IMR-90 (cell line): ENCODE data around the gene ATP11A. TPM values are rescaled to one million over a fixed set of nuclear protein-coding genes. Genes with fewer than 3 reads are reported as not detected.

Source experiments
- ATAC-seq: fragments of 200-7000 bp; cut with Tn5 transposase; 2 replicates; pipeline ENCODE4 v1.9.1; 2020; ENCODE audit warnings: low read depth, mild to moderate bottlenecking, moderate library complexity
- BruUV-seq: library from RNA; stranded (reverse); fragments of 400-500 nt; replicated peaks from 2 replicates; lab custom pipeline; 2021; lab: Mats Ljungman, UMichigan
- CTCF ChIA-PET: fragments of 300-600 bp; formaldehyde crosslinking; extraction: SDS; loops from one replicate; lab custom pipeline; 2021; ENCODE audit warnings: antibody characterized with exemption; lab: Yijun Ruan, JAX
- POLR2A ChIA-PET: fragments of 300-600 bp; sonication (Branson Sonifier 250); formaldehyde crosslinking; loops from one replicate; lab custom pipeline; 2022; ENCODE audit warnings: antibody characterized with exemption; ENCODE audit not compliant: unreplicated experiment; lab: Charles Lee
- DNase-seq: peaks from one replicate; pipeline ENCODE4 v3.0.0; 2013
- H2AFZ ChIP-seq: replicated peaks from 2 replicates; pipeline ENCODE3; 2013; ENCODE audit warnings: low read length, mild to moderate bottlenecking; ENCODE audit not compliant: poor library complexity
- H2AK5ac ChIP-seq: 2 replicates; pipeline ENCODE4 v1.6.1; 2013; ENCODE audit warnings: low read depth, low read length, inconsistent platforms
- H2AK9ac ChIP-seq: replicated peaks from 2 replicates; pipeline ENCODE3; 2013; ENCODE audit warnings: mild to moderate bottlenecking, low read depth, low read length, moderate library complexity; ENCODE audit not compliant: poor library complexity
- H2BK120ac ChIP-seq: 2 replicates; pipeline ENCODE4 v1.6.1; 2013; ENCODE audit warnings: low read depth, low read length, inconsistent platforms
- H2BK15ac ChIP-seq: 3 replicates; pipeline ENCODE4 v1.6.1; 2013; ENCODE audit warnings: low read depth, low read length, inconsistent platforms
- H2BK20ac ChIP-seq: 2 replicates; pipeline ENCODE4 v1.6.1; 2013; ENCODE audit warnings: low read depth, mild to moderate bottlenecking, inconsistent platforms, low read length, moderate library complexity
- H2BK5ac ChIP-seq: 2 replicates; pipeline ENCODE4 v1.6.1; 2013; ENCODE audit warnings: mild to moderate bottlenecking, low read depth, low read length, inconsistent platforms; ENCODE audit not compliant: poor library complexity, severe bottlenecking
- H3K14ac ChIP-seq: replicated peaks from 2 replicates; pipeline ENCODE4 v1.6.1; 2013; ENCODE audit warnings: low read depth, low read length, inconsistent platforms
- H3K18ac ChIP-seq: 2 replicates; pipeline ENCODE4 v1.6.1; 2013; ENCODE audit warnings: low read depth, low read length, control low read depth
- H3K23ac ChIP-seq: 2 replicates; pipeline ENCODE4 v1.6.1; 2013; ENCODE audit warnings: low read depth, low read length, inconsistent platforms
- H3K27ac ChIP-seq: 2 replicates; pipeline ENCODE4 v1.5.1; 2013; ENCODE audit warnings: mild to moderate bottlenecking, control low read depth, low read length; ENCODE audit not compliant: insufficient read depth
- H3K27me3 ChIP-seq: 2 replicates; pipeline ENCODE4 v1.6.1; 2013; ENCODE audit warnings: low read length; ENCODE audit not compliant: control insufficient read depth, insufficient read depth
- H3K36me3 ChIP-seq: 2 replicates; pipeline ENCODE4 v1.6.1; 2013; ENCODE audit warnings: low read length, mixed read lengths; ENCODE audit not compliant: control insufficient read depth, insufficient read depth
- H3K4ac ChIP-seq: 2 replicates; pipeline ENCODE4 v1.6.1; 2013; ENCODE audit warnings: low read depth, low read length, inconsistent platforms
- H3K4me1 ChIP-seq: 2 replicates; pipeline ENCODE4 v1.6.1; 2013; ENCODE audit warnings: low read length, mixed read lengths; ENCODE audit not compliant: control insufficient read depth, insufficient read depth
- H3K4me2 ChIP-seq: 2 replicates; pipeline ENCODE4 v1.6.1; 2013; ENCODE audit warnings: low read depth, mild to moderate bottlenecking, control low read depth, low read length, moderate library complexity
- H3K4me3 ChIP-seq: 2 replicates; pipeline ENCODE4 v1.5.1; 2013; ENCODE audit warnings: low read depth, mild to moderate bottlenecking, control low read depth, low read length, moderate library complexity; ENCODE audit not compliant: insufficient read depth
- H3K56ac ChIP-seq: 2 replicates; pipeline ENCODE4 v1.6.1; 2013; ENCODE audit warnings: low read length, inconsistent platforms; ENCODE audit not compliant: insufficient read depth; ENCODE audit errors: extremely low read depth
- H3K79me1 ChIP-seq, 2 experiments: 2 replicates each; pipeline ENCODE4 v1.6.1; 2013; ENCODE audit warnings: low read length in 2 of 2, inconsistent platforms in 1 of 2, low read depth in 1 of 2
- H3K9ac ChIP-seq: 2 replicates; pipeline ENCODE4 v1.6.1; 2013; ENCODE audit warnings: low read depth, low read length, control low read depth
- H3K9me1 ChIP-seq: 2 replicates; pipeline ENCODE4 v1.6.1; 2013; ENCODE audit warnings: low read length, inconsistent platforms; ENCODE audit not compliant: insufficient read depth
- H3K9me3 ChIP-seq: 2 replicates; pipeline ENCODE4 v1.6.1; 2013; ENCODE audit warnings: low read length; ENCODE audit not compliant: control insufficient read depth, insufficient read depth
- H4K20me1 ChIP-seq: 2 replicates; pipeline ENCODE4 v1.6.1; 2013; ENCODE audit warnings: low read length, inconsistent platforms; ENCODE audit not compliant: insufficient read depth
- H4K5ac ChIP-seq: 2 replicates; pipeline ENCODE4 v1.6.1; 2013; ENCODE audit warnings: mild to moderate bottlenecking, low read depth, low read length, control low read depth
- H4K8ac ChIP-seq, 2 experiments: 2 replicates each; pipeline ENCODE4 v1.6.1; 2013; ENCODE audit warnings: low read depth in 2 of 2, low read length in 2 of 2, control low read depth in 1 of 2, inconsistent platforms in 1 of 2
- H4K91ac ChIP-seq: 2 replicates; pipeline ENCODE4 v1.6.1; 2013; ENCODE audit warnings: low read depth, low read length, inconsistent platforms; ENCODE audit not compliant: insufficient read depth
- BHLHE40 ChIP-seq: fragments of 150-350 bp; IDR thresholded peaks from 2 replicates; pipeline ENCODE4 v1.6.1; 2016; ENCODE audit warnings: mild to moderate bottlenecking, low read depth, low read length
- CEBPB ChIP-seq: IDR thresholded peaks from 2 replicates; pipeline ENCODE4 v1.6.1; 2012; ENCODE audit warnings: low read depth, low read length, improper control_type of control experiment
- CHD1 ChIP-seq: IDR thresholded peaks from 2 replicates; pipeline ENCODE4 v1.6.1; 2012; ENCODE audit warnings: low read depth, low read length, improper control_type of control experiment
- MAFK ChIP-seq: IDR thresholded peaks from 2 replicates; pipeline ENCODE4 v1.6.1; 2012; ENCODE audit warnings: low read depth, low read length, improper control_type of control experiment
- MAZ ChIP-seq: IDR thresholded peaks from 2 replicates; pipeline ENCODE4 v1.6.1; 2012; ENCODE audit warnings: low read depth, mild to moderate bottlenecking, low read length, improper control_type of control experiment, moderate library complexity, borderline replicate concordance
- MXI1 ChIP-seq: IDR thresholded peaks from 2 replicates; pipeline ENCODE4 v1.6.1; 2012; ENCODE audit warnings: low read depth, mild to moderate bottlenecking, low read length, moderate library complexity, borderline replicate concordance
- POLR2A ChIP-seq: IDR thresholded peaks from 2 replicates; pipeline ENCODE4 v1.6.1; 2012; ENCODE audit warnings: mild to moderate bottlenecking, low read depth, low read length
- RAD21 ChIP-seq: IDR thresholded peaks from 2 replicates; pipeline ENCODE4 v1.6.1; 2012; ENCODE audit warnings: low read length, improper control_type of control experiment
- WGBS, 2 experiments: methylation state at CpG; one replicate each; pipeline versions ENCODE4 v1.1.5 to v1.1.7; 2013; ENCODE audit warnings: missing lambda C conversion rate in 2 of 2; ENCODE audit not compliant: insufficient read length in 1 of 2; ENCODE audit errors: extremely low coverage in 2 of 2; 5-methylcytosine and 5-hydroxymethylcytosine counted together
- dilution Hi-C: fragments of 300-500 bp; cut with HindIII; formaldehyde crosslinking; loops from one replicate; pipeline ENCODE4 v1.14.3; 2018; ENCODE audit warnings: low sequenced_read_pairs; ENCODE audit not compliant: unreplicated experiment
- in situ Hi-C: fragments of 300-500 bp; cut with MboI; formaldehyde crosslinking; loops from 3 replicates; pipeline ENCODE4 v1.14.3; 2019; ENCODE audit warnings: low sequenced_read_pairs, inconsistent platforms, mixed read lengths
- intact Hi-C: fragments of 100-400 bp; cut with micrococcal nuclease; formaldehyde crosslinking; loops from 2 replicates; pipeline ENCODE4 v1.10.0; 2022
- polyA plus RNA-seq, 3 experiments: library from polyadenylated mRNA; depleted of rRNA; stranded (reverse); fragments of >200 nt; gene quantifications; 2 replicates each; pipeline ENCODE4 v1.2.3, GENCODE V29; 2012; ENCODE audit warnings: low replicate concordance in 1 of 3
- total RNA-seq: library from RNA; depleted of rRNA; stranded (reverse); fragments of >200 nt; gene quantifications from 2 replicates; pipeline ENCODE4 v1.2.3, GENCODE V29; 2012
- TF ChIP-seq, protein P1 (sequence below): fragments of 150-350 bp; IDR thresholded peaks from 2 replicates; pipeline ENCODE4 v1.6.1; 2017; ENCODE audit warnings: mild to moderate bottlenecking, antibody characterized with exemption, low read length, low read depth

ATP11A gene
- total and polyA plus RNA-seq, 2 of the 4 experiments (the other 2 are of a cell fraction): 8.4 to 12.0 TPM

DNA sequence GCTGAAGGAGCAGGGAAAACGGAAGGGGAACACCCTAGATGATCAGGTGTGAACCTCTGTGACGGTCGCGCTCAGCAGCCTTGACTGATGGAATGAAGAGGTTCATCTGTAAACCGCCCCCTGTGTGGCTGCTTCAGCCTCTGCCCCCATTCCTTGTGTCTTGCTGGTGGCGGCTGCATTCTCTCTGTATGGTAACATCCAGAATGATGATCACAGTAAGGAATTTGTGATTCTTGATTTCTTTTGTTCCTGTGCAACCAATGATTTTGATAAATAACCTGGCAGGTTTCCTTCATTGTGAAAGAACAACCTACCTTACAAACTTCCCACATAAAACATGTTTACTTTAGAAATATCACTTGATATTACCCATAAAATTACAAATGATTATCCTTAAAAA lies 160.4 kb downstream of the ATP11A start:
- Histone ChIP-seq H4K8ac (no peak overlapping the region), H4K91ac (no peak overlapping the region), H2BK5ac (no peak overlapping the region), H2BK120ac (no peak overlapping the region), H3K4me2 (no peak overlapping the region), H3K79me1 (no peaks in the 10 kb centered on the region), H3K27me3 (no peaks in the 10 kb centered on the region), H3K9me3 (peaks cover 3% of the 10 kb centered on the region; the same call in 1 of the 2 replicates), H3K27ac (no peak overlapping the region), H3K56ac (no peak overlapping the region), H2AK5ac (no peak overlapping the region), H3K4ac (no peak overlapping the region), H3K9ac (no peak overlapping the region), H2BK15ac (no peak overlapping the region), H3K14ac (no peak overlapping the region), H4K5ac (no peak overlapping the region), H2AFZ (no peak overlapping the region), H3K23ac (no peak overlapping the region), H4K20me1 (no peaks in the 10 kb centered on the region), H3K36me3 (peaks cover 27% of the 10 kb centered on the region), H2AK9ac (no peak overlapping the region), H3K4me1 (no peaks in the 10 kb centered on the region), H2BK20ac (no peak overlapping the region), H3K4me3 (no peak overlapping the region), H3K18ac (no peak overlapping the region), H3K9me1 (0 out of 2 replicates have a peak, but pooled peaks cover 3% of the 10 kb centered on the region)
- WGBS, 2 experiments: 100% methylated on average over 4 of the region's 6 CpGs; no CpG with 5 or more reads in 1 of the 2 experiments
- intact Hi-C loops (no loop called here), dilution Hi-C loops (no loop called here), in situ Hi-C loops (no loop called here)
- POLR2A ChIA-PET: no interaction called here
- DNase-seq: no peak
- TF ChIP-seq MAZ: no peak
- TF ChIP-seq RAD21: no peak
- no peak for TF ChIP-seq POLR2A
- no peak for TF ChIP-seq MAFK
- TF ChIP-seq CEBPB: no peak
- no peak for TF ChIP-seq BHLHE40
- TF ChIP-seq CHD1: no peak
- TF ChIP-seq, protein P1, sequence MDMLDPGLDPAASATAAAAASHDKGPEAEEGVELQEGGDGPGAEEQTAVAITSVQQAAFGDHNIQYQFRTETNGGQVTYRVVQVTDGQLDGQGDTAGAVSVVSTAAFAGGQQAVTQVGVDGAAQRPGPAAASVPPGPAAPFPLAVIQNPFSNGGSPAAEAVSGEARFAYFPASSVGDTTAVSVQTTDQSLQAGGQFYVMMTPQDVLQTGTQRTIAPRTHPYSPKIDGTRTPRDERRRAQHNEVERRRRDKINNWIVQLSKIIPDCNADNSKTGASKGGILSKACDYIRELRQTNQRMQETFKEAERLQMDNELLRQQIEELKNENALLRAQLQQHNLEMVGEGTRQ: no peak
- no peak for TF ChIP-seq MXI1
- ATAC-seq: no peak
- CTCF ChIA-PET: no interaction called here
- BruUV-seq: no TSS peak
